GM12801 (cell line): ENCODE data around the gene LANCL2.

Experiments used
- CTCF ChIP-seq: IDR thresholded peaks from one replicate; pipeline ENCODE4 v1.5.1; 2011; ENCODE audit warnings: control low read depth; ENCODE audit not compliant: insufficient read length; ENCODE audit errors: extremely low read depth

LANCL2 gene

GRCh38 chr7:55377162-55377817 is 12.2 kb downstream of the LANCL2 start:
- no peak for TF ChIP-seq CTCF

GRCh38 chr7:55379285-55379684 is 14.1 kb downstream of the LANCL2 start:
- no peak for TF ChIP-seq CTCF

- TF ChIP-seq CTCF: no peak
Observed at GRCh38 chr7:55381189-55381588, 16.1 kb downstream of the LANCL2 start.

- TF ChIP-seq CTCF: no peak
Observed at GRCh38 chr7:55381696-55382095, 16.6 kb downstream of the LANCL2 start.

- TF ChIP-seq CTCF: no peak
Observed at GRCh38 chr7:55382251-55382650, 17.1 kb downstream of the LANCL2 start.

GRCh38 chr7:55386541-55386940 is 21.4 kb downstream of the LANCL2 start:
- no peak for TF ChIP-seq CTCF

GRCh38 chr7:55387062-55387965 is 22.2 kb downstream of the LANCL2 start:
- no peak for TF ChIP-seq CTCF
